Measurements from ENCODE around the gene MVP.

MVP gene

GRCh38 chr16:29805232-29806098, 14.8 kb upstream of the MVP start:
- Histone ChIP-seq H3K4me3 (ENCODE audit: low read length in 2 of 2) (peak overlapping the region; percentile 85 to 88), H3K27ac (ENCODE audit: low read length) (peak overlapping the region; percentile 97), H3K9me3 (ENCODE audit: control insufficient read depth in 2 of 2, low read length in 2 of 2) (no peaks in the 10 kb centered on the region), H3K36me3 (ENCODE audit: control insufficient read depth in 2 of 2, insufficient read depth in 2 of 2, low read length in 2 of 2) (peaks cover 0 to 2% of the 10 kb centered on the region in 2 donors), H3K4me1 (ENCODE audit: control insufficient read depth, insufficient read depth, low read length) (peaks cover 49% of the 10 kb centered on the region), H3K9ac (ENCODE audit: low read length in 2 of 2) (peak overlapping the region; percentile 96 to 97), H3K27me3 (ENCODE audit: control insufficient read depth in 1 of 2, insufficient read depth in 2 of 2, low read length in 2 of 2) (no peaks in the 10 kb centered on the region)

- H3K9me3 ChIP-seq (ENCODE audit: control insufficient read depth in 2 of 2, low read length in 2 of 2) = no peaks in the 10 kb centered on the region
- no peaks in the 10 kb centered on the region for H3K27me3 ChIP-seq (ENCODE audit: control insufficient read depth in 1 of 2, insufficient read depth in 2 of 2, low read length in 2 of 2)
- no peaks in the 10 kb centered on the region for H3K36me3 ChIP-seq (ENCODE audit: control insufficient read depth in 2 of 2, insufficient read depth in 2 of 2, low read length in 2 of 2)
- H3K9ac ChIP-seq (ENCODE audit: low read length in 2 of 2) = peak within 1 kb of the TSS; percentile 67 to 73
- H3K27ac ChIP-seq (ENCODE audit: low read length) = peak within 1 kb of the TSS; percentile 97
- peaks cover 56% of the 10 kb centered on the region for H3K4me1 ChIP-seq (ENCODE audit: control insufficient read depth, insufficient read depth, low read length)
- peak within 1 kb of the TSS; percentile 54 to 88 for H3K4me3 ChIP-seq (ENCODE audit: low read length in 2 of 2)
Measured at GRCh38 chr16:29806099-29806579, 14.1 kb upstream of the MVP start, which contains the start of gene MAZ. MAZ (plus strand) TSS chr16:29806529; CDS start chr16:29806702, 173 bp downstream.

GRCh38 chr16:29806641-29807425, 13.4 kb upstream of the MVP start:
- no peaks in the 10 kb centered on the region for H3K9me3 ChIP-seq (ENCODE audit: control insufficient read depth in 2 of 2, low read length in 2 of 2)
- H3K4me1 ChIP-seq (ENCODE audit: control insufficient read depth, insufficient read depth, low read length) = peaks cover 63% of the 10 kb centered on the region
- H3K9ac ChIP-seq (ENCODE audit: low read length in 2 of 2) = peak overlapping the region; percentile 67 to 68
- no peaks in the 10 kb centered on the region for H3K36me3 ChIP-seq (ENCODE audit: control insufficient read depth in 2 of 2, insufficient read depth in 2 of 2, low read length in 2 of 2)
- H3K4me3 ChIP-seq (ENCODE audit: low read length in 2 of 2) = peak overlapping the region; percentile 54 to 74
- no peaks in the 10 kb centered on the region for H3K27me3 ChIP-seq (ENCODE audit: control insufficient read depth in 1 of 2, insufficient read depth in 2 of 2, low read length in 2 of 2)
- H3K27ac ChIP-seq (ENCODE audit: low read length) = peak overlapping the region; percentile 92

- H3K4me1 ChIP-seq (ENCODE audit: control insufficient read depth, insufficient read depth, low read length) = peaks cover 68% of the 10 kb centered on the region
- no peaks in the 10 kb centered on the region for H3K27me3 ChIP-seq (ENCODE audit: control insufficient read depth in 1 of 2, insufficient read depth in 2 of 2, low read length in 2 of 2)
- H3K27ac ChIP-seq (ENCODE audit: low read length) = peak overlapping the region; percentile 92
- H3K4me3 ChIP-seq (ENCODE audit: low read length in 2 of 2) = peak overlapping the region; percentile 54 to 74
- H3K9me3 ChIP-seq (ENCODE audit: control insufficient read depth in 2 of 2, low read length in 2 of 2) = no peaks in the 10 kb centered on the region
- no peaks in the 10 kb centered on the region for H3K36me3 ChIP-seq (ENCODE audit: control insufficient read depth in 2 of 2, insufficient read depth in 2 of 2, low read length in 2 of 2)
- peak overlapping the region; percentile 67 to 68 for H3K9ac ChIP-seq (ENCODE audit: low read length in 2 of 2)
Measured at GRCh38 chr16:29807426-29808218, 12.6 kb upstream of the MVP start.

GRCh38 chr16:29808219-29808900, 11.9 kb upstream of the MVP start:
- peaks cover 75% of the 10 kb centered on the region for H3K4me1 ChIP-seq (ENCODE audit: control insufficient read depth, insufficient read depth, low read length)
- no peaks in the 10 kb centered on the region for H3K36me3 ChIP-seq (ENCODE audit: control insufficient read depth in 2 of 2, insufficient read depth in 2 of 2, low read length in 2 of 2)
- H3K27me3 ChIP-seq (ENCODE audit: control insufficient read depth in 1 of 2, insufficient read depth in 2 of 2, low read length in 2 of 2) = no peaks in the 10 kb centered on the region
- H3K4me3 ChIP-seq (ENCODE audit: low read length in 2 of 2) = peak overlapping the region; percentile 54 to 74
- H3K27ac ChIP-seq (ENCODE audit: low read length) = peak overlapping the region; percentile 92
- no peaks in the 10 kb centered on the region for H3K9me3 ChIP-seq (ENCODE audit: control insufficient read depth in 2 of 2, low read length in 2 of 2)
- peak overlapping the region; percentile 29 to 67 for H3K9ac ChIP-seq (ENCODE audit: low read length in 2 of 2)

- Histone ChIP-seq H3K9me3 (ENCODE audit: control insufficient read depth in 2 of 2, low read length in 2 of 2) (no peaks in the 10 kb centered on the region), H3K27ac (ENCODE audit: low read length) (peak overlapping the region; percentile 92), H3K4me3 (ENCODE audit: low read length in 2 of 2) (peak overlapping the region; percentile 4 to 15), H3K36me3 (ENCODE audit: control insufficient read depth in 2 of 2, insufficient read depth in 2 of 2, low read length in 2 of 2) (no peaks in the 10 kb centered on the region), H3K4me1 (ENCODE audit: control insufficient read depth, insufficient read depth, low read length) (peaks cover 76% of the 10 kb centered on the region), H3K27me3 (ENCODE audit: control insufficient read depth in 1 of 2, insufficient read depth in 2 of 2, low read length in 2 of 2) (no peaks in the 10 kb centered on the region), H3K9ac (ENCODE audit: low read length in 2 of 2) (peak overlapping the region in 1 of 2 donors; percentile 9)
Measured at GRCh38 chr16:29809031-29809747, 11.1 kb upstream of the MVP start.

- Histone ChIP-seq H3K36me3 (ENCODE audit: control insufficient read depth in 2 of 2, insufficient read depth in 2 of 2, low read length in 2 of 2) (no peaks in the 10 kb centered on the region), H3K4me1 (ENCODE audit: control insufficient read depth, insufficient read depth, low read length) (peaks cover 77% of the 10 kb centered on the region), H3K27me3 (ENCODE audit: control insufficient read depth in 1 of 2, insufficient read depth in 2 of 2, low read length in 2 of 2) (no peaks in the 10 kb centered on the region), H3K9me3 (ENCODE audit: control insufficient read depth in 2 of 2, low read length in 2 of 2) (no peaks in the 10 kb centered on the region), H3K4me3 (ENCODE audit: low read length in 2 of 2) (peak overlapping the region in 1 of 2 donors; percentile 29), H3K27ac (ENCODE audit: low read length) (peak overlapping the region; percentile 92), H3K9ac (ENCODE audit: low read length in 2 of 2) (peak overlapping the region; percentile 47 to 58)
Measured at GRCh38 chr16:29809850-29810698, 10.2 kb upstream of the MVP start.

GRCh38 chr16:29810699-29811169, 9.5 kb upstream of the MVP start:
- peak overlapping the region in 1 of 2 donors; percentile 47 for H3K9ac ChIP-seq (ENCODE audit: low read length in 2 of 2)
- peaks cover 80% of the 10 kb centered on the region for H3K4me1 ChIP-seq (ENCODE audit: control insufficient read depth, insufficient read depth, low read length)
- H3K27me3 ChIP-seq (ENCODE audit: control insufficient read depth in 1 of 2, insufficient read depth in 2 of 2, low read length in 2 of 2) = no peaks in the 10 kb centered on the region
- peak overlapping the region in 1 of 2 donors; percentile 82 for H3K4me3 ChIP-seq (ENCODE audit: low read length in 2 of 2)
- no peaks in the 10 kb centered on the region for H3K36me3 ChIP-seq (ENCODE audit: control insufficient read depth in 2 of 2, insufficient read depth in 2 of 2, low read length in 2 of 2)
- H3K9me3 ChIP-seq (ENCODE audit: control insufficient read depth in 2 of 2, low read length in 2 of 2) = no peaks in the 10 kb centered on the region
- H3K27ac ChIP-seq (ENCODE audit: low read length) = peak overlapping the region; percentile 92
